ENCODE measurements around the gene OVCA2.

The OVCA2 gene

DNA sequence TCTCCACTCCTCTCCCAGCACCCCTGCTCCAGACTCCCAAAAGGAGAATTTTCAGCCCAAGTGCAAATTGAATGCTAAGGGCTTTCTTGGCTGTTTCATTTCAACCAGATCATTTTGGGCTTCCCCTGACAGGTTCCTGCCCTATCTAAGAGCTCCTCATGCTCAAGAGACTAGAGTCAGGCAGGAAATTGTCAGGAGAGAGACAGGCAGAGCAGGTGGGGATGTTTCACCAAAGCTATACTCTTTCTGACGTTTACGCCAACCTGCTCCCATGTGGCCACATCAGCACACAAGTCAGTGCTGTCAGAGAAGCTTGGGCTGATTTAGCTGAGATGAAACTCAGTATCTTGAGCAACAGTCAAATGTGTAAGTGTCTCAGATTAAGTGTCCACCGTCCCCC is 44.5 kb downstream of the OVCA2 start:
- no peak for DNase-seq (ENCODE audit: low spot score)

DNA sequence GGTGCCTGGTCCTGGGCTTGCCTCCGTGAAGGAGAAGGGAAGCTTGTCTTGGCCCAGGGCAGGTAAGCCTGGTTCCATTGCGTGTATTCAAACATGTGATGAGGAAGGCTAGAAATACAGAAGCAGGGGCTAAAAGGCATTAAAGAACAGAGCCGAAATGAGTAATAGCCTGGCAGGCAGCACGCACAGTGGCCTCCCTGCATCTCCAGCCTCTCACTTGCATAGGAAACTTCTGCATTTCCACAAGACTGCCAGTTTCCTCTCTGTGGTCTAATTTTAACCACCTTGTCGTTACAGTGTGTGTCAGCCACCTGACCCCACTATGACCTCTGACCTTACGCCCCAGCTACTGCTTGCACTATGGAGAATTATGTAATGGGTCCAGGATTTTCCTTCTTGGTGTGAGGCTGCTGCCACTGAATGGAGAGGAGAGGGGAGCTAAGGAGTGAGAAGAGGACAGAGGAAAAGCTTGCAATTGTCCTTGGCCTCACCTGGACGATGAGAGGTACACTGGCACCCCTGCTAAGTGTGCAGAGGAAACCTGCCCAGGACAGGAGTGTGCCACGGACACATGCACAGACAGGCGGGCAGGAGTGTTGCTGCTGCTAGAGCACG is 45.9 kb downstream of the OVCA2 start:
- DNase-seq (ENCODE audit: low spot score), result no peak

DNA sequence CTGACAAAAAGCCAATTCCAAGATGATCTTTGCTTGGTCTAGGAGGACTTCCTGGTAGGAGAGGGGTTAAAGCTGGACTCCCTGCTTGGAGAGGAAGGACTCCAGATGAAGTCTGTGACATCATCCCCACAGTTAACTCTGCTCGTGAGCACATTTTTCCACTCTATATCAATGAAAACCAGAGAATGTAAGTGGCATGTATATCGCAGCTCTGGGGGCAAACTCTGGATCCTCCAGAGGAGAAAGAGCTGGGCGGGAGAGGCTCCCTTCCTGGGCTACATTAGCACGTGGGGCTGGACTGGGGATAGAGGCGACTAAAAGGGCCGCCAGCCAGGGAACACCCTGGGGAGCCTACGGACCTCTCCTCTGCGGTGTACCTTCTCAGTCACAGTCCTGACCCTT is 47.2 kb downstream of the OVCA2 start:
- no peak for DNase-seq (ENCODE audit: low spot score)

- DNase-seq (ENCODE audit: low spot score), result no peak
These were observed 48.4 kb downstream of the OVCA2 start for GRCh38 chr17:2090210-2090641.

DNA sequence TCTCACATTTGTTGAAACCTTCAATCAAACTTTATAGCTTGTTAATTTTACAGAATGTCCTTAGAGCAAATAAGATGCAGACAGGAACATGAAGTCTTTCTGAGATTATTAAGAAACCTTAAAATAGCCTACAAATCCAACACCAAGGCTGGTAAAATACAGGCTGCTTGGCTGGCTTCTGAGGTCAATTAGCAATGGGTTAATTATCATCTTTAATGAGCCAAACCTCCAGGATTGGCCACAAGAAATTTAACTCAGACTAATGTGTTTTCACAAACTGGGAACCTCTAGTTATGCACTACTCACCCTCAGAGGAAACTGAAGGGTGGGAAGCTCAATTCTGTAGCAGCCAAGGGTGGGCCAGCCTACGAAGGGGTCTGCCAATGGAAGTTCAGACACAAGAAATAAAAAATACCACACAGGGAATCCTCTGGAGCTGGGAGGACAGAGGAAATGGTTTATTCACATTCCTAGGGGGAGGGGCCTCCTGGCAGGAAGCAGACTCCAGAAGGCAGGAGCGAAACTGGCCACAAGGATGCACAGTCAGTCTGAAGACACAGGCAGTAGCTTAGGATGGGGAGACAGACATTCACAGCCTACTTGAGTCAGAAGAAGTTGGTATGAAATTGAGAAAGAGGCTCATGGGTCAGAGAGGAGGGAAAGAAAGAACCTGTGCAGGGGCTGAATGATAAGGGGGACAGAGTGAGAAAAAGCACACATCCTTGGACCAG is 49.1 kb downstream of the OVCA2 start:
- peak; percentile 86 for DNase-seq (ENCODE audit: low spot score)

DNA sequence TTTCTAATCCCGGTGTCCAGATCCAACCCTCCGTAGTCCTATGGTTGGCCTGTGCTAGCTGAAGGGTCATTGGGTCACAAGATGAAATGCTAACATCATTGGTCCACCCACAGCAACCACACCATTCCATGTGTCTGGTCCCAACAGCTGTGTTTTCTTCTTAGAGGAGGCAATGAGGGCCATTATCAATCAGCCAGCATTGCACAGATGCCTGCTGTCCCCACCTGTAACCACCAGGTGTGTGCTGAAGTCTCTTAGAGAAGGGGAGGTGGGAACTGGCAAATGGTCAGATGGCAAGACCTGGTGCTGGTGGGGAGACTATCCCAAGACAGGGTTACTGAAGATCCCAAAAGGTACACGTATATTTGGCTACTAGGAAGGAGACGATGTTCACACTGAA is 50.4 kb downstream of the OVCA2 start:
- no peak for DNase-seq (ENCODE audit: low spot score)
